Panc1 (cell line): ENCODE results near the gene SAPCD1. TPM values are rescaled to one million over a fixed set of nuclear protein-coding genes. Genes with fewer than 3 reads are reported as not detected.

Experiments
- ATAC-seq: fragments of 200-7000 bp; cut with Tn5 transposase; 2 replicates; pipeline ENCODE4 v1.9.1; 2020; ENCODE audit warnings: mild to moderate bottlenecking, moderate library complexity
- BruUV-seq: library from RNA; stranded (reverse); fragments of 400-500 nt; replicated peaks from 2 replicates; lab custom pipeline; 2021; lab: Mats Ljungman, UMichigan
- CTCF ChIA-PET: fragments of 300-600 bp; sonication (Branson Sonifier 250); formaldehyde crosslinking; loops from one replicate; lab custom pipeline; 2022; ENCODE audit warnings: antibody characterized with exemption; lab: Charles Lee
- POLR2A ChIA-PET: fragments of 300-600 bp; sonication (Branson Sonifier 250); formaldehyde crosslinking; loops from one replicate; lab custom pipeline; 2022; ENCODE audit warnings: antibody characterized with exemption; lab: Charles Lee
- DNase-seq: peaks from one replicate; pipeline ENCODE4 v3.0.0-alpha.2; 2010; ENCODE audit warnings: low read depth, low spot score
- H3K27ac ChIP-seq: 2 replicates; pipeline ENCODE4 v1.5.1; 2011; ENCODE audit warnings: mild to moderate bottlenecking, low read length, inconsistent platforms
- H3K27me3 ChIP-seq: fragments of 200-500 bp; sonication (Bioruptor generic); 2 replicates; pipeline ENCODE4 v1.6.0; 2014; ENCODE audit warnings: low read length, inconsistent platforms; ENCODE audit not compliant: control insufficient read depth, insufficient read depth
- H3K36me3 ChIP-seq: fragments of 200-500 bp; sonication (Bioruptor generic); 2 replicates; pipeline ENCODE4 v1.5.1; 2014; ENCODE audit warnings: inconsistent platforms, mild to moderate bottlenecking, low read length, moderate library complexity; ENCODE audit not compliant: control insufficient read depth, insufficient read depth
- H3K4me1 ChIP-seq: 2 replicates; pipeline ENCODE4 v1.5.1; 2011; ENCODE audit warnings: inconsistent platforms, mild to moderate bottlenecking, low read length, moderate library complexity; ENCODE audit not compliant: control insufficient read depth, insufficient read depth
- H3K4me3 ChIP-seq, 2 experiments: 2 replicates each; pipeline ENCODE4 v1.5.1; 2011 to 2012; ENCODE audit warnings: low read depth in 2 of 2, low read length in 2 of 2, mild to moderate bottlenecking in 2 of 2, inconsistent platforms in 1 of 2, moderate library complexity in 1 of 2
- H3K9me3 ChIP-seq: fragments of 200-500 bp; sonication (Bioruptor generic); 2 replicates; pipeline ENCODE4 v1.5.1; 2014; ENCODE audit warnings: low read depth, mild to moderate bottlenecking, inconsistent platforms, low read length, moderate library complexity; ENCODE audit not compliant: control insufficient read depth, insufficient read depth
- POLR2AphosphoS5 ChIP-seq: IDR thresholded peaks from 2 replicates; pipeline ENCODE4 v1.6.1; 2012; ENCODE audit warnings: mild to moderate bottlenecking, low read depth, low read length, moderate library complexity
- SIN3A ChIP-seq: IDR thresholded peaks from 2 replicates; pipeline ENCODE4 v1.6.1; 2012; ENCODE audit warnings: low read depth, mild to moderate bottlenecking, low read length, moderate library complexity, borderline replicate concordance; ENCODE audit not compliant: insufficient read depth
- TCF7L2 ChIP-seq: IDR thresholded peaks from 2 replicates; pipeline ENCODE4 v1.6.1; 2011; ENCODE audit warnings: mild to moderate bottlenecking, low read depth, low read length, inconsistent platforms
- in situ Hi-C: cut with HindIII; loops from 2 replicates; pipeline ENCODE4 v1.10.0; 2016; ENCODE audit warnings: low sequenced_read_pairs, low pct_unique_long_range_greater_than_20kb
- intact Hi-C: fragments of 100-400 bp; cut with micrococcal nuclease; formaldehyde crosslinking; loops from one replicate; pipeline ENCODE4 v1.10.0; 2022; ENCODE audit not compliant: unreplicated experiment
- total RNA-seq: library from RNA; stranded (reverse); gene quantifications from one replicate; pipeline ENCODE4 v1.2.1, GENCODE V29; 2021; ENCODE audit not compliant: unreplicated experiment
- TF ChIP-seq, protein P1 (sequence below), 2 experiments: IDR thresholded peaks; 2 replicates each; pipeline ENCODE4 v1.6.1; 2011 to 2012; ENCODE audit warnings: low read depth in 2 of 2, control low read depth in 1 of 2, low read length in 1 of 2, mild to moderate bottlenecking in 1 of 2, moderate library complexity in 1 of 2; ENCODE audit not compliant: insufficient read depth in 1 of 2
- TF ChIP-seq, protein P2 (sequence below): fragments of 450-650 bp; IDR thresholded peaks from 2 replicates; pipeline ENCODE4 v1.5.1; 2017; ENCODE audit warnings: mild to moderate bottlenecking

Gene SAPCD1
- total RNA-seq, 1 experiment from 2014 or later = 6.3 TPM

DNA sequence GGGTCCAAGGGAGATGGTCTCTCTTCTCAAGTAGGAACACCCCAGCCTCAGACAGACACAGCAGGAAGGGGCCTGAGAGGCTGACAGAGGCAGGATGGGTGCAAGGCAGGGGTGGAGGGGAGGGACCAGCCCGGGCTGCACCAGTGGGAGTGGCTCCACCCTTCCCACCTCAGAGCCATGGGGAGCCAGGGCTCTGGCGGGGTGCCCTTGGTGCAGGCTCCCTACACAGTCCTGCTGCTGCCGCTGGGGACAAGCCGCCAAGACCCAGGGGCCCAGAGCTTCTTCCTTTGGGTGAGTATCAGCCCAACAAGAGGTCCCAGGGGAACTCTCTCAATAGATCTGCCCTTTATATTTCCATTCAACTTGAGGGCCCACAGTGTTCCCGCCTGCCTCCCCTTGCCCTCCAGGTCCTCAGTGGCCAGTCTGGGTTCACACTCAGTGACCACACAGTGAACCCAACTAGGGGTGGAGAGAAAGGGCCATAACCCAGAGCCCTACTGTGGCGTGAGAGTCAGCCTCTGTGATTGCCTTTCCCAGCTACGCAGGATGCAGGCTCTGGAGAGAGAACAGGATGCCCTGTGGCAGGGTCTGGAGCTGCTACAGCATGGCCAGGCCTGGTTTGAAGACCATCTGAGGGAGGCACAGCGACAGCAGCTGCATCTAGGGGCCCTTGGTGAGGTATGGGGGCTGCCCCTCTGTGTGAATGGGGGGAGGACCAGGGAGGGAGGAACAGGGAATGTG is 592 bp downstream of the SAPCD1 start:
- Histone ChIP-seq H3K9me3 (no peaks in the 10 kb centered on the region), H3K27me3 (no peaks in the 10 kb centered on the region), H3K36me3 (no peaks in the 10 kb centered on the region), H3K4me1 (no peaks in the 10 kb centered on the region), H3K4me3 (no peak overlapping the region), H3K27ac (no peak overlapping the region)
- ChIA-PET POLR2A (no interaction called here), CTCF (no interaction called here)
- TF ChIP-seq, protein P1, sequence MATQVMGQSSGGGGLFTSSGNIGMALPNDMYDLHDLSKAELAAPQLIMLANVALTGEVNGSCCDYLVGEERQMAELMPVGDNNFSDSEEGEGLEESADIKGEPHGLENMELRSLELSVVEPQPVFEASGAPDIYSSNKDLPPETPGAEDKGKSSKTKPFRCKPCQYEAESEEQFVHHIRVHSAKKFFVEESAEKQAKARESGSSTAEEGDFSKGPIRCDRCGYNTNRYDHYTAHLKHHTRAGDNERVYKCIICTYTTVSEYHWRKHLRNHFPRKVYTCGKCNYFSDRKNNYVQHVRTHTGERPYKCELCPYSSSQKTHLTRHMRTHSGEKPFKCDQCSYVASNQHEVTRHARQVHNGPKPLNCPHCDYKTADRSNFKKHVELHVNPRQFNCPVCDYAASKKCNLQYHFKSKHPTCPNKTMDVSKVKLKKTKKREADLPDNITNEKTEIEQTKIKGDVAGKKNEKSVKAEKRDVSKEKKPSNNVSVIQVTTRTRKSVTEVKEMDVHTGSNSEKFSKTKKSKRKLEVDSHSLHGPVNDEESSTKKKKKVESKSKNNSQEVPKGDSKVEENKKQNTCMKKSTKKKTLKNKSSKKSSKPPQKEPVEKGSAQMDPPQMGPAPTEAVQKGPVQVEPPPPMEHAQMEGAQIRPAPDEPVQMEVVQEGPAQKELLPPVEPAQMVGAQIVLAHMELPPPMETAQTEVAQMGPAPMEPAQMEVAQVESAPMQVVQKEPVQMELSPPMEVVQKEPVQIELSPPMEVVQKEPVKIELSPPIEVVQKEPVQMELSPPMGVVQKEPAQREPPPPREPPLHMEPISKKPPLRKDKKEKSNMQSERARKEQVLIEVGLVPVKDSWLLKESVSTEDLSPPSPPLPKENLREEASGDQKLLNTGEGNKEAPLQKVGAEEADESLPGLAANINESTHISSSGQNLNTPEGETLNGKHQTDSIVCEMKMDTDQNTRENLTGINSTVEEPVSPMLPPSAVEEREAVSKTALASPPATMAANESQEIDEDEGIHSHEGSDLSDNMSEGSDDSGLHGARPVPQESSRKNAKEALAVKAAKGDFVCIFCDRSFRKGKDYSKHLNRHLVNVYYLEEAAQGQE (IDR thresholded peaks at IDR 0.05; ENCODE audit: insufficient read depth in 1 of 2, low read depth in 2 of 2, low read length in 1 of 2) = no peak
- in situ Hi-C loops = no loop called here
- intact Hi-C loops = no loop called here
- ATAC-seq (peak; percentile 32; the same call in 1 of the 2 replicates), DNase-seq (no peak)
- no TSS peak for BruUV-seq

DNA sequence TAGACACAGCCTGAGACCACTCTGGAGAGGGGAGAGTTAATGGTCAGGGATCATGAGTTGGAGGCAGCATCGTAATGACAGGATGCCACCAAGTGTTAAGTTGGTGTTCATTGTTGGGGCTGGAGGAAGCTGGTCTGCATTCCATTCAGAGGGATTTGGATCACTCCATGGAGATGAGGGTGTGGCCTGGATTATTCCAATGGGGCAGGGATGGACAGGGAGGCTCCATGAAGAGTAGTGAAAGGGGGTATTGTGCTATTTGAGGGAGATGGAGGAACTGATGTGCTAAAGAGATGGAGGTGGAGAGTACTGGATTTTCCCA is 1.1 kb downstream of the SAPCD1 start:
- Histone ChIP-seq H3K27ac (no peak overlapping the region), H3K27me3 (no peaks in the 10 kb centered on the region), H3K9me3 (no peaks in the 10 kb centered on the region), H3K4me1 (no peaks in the 10 kb centered on the region), H3K4me3 (no peak overlapping the region), H3K36me3 (no peaks in the 10 kb centered on the region)
- ATAC-seq (peak; percentile 41; the same call in 1 of the 2 replicates), DNase-seq (no peak)
- CTCF ChIA-PET = interaction anchor here (0.5 kb wide), 1 partner anchor 18 kb away, joined by 5 read pairs; no protein-coding TSS in a partner anchor
- POLR2A ChIA-PET = no interaction called here
- in situ Hi-C loops (no loop called here), intact Hi-C loops (no loop called here)
- TF ChIP-seq, protein P2, sequence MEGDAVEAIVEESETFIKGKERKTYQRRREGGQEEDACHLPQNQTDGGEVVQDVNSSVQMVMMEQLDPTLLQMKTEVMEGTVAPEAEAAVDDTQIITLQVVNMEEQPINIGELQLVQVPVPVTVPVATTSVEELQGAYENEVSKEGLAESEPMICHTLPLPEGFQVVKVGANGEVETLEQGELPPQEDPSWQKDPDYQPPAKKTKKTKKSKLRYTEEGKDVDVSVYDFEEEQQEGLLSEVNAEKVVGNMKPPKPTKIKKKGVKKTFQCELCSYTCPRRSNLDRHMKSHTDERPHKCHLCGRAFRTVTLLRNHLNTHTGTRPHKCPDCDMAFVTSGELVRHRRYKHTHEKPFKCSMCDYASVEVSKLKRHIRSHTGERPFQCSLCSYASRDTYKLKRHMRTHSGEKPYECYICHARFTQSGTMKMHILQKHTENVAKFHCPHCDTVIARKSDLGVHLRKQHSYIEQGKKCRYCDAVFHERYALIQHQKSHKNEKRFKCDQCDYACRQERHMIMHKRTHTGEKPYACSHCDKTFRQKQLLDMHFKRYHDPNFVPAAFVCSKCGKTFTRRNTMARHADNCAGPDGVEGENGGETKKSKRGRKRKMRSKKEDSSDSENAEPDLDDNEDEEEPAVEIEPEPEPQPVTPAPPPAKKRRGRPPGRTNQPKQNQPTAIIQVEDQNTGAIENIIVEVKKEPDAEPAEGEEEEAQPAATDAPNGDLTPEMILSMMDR = no peak
- TF ChIP-seq, protein P1 (IDR thresholded peaks at IDR 0.05; ENCODE audit: insufficient read depth in 1 of 2, low read depth in 2 of 2, low read length in 1 of 2) = no peak
- TF ChIP-seq TCF7L2 (no peak), POLR2AphosphoS5 (no peak), SIN3A (no peak)
- BruUV-seq = no TSS peak
